Stimulated activated CD8-positive, alpha-beta memory T cell treated with anti-CD3 and anti-CD28 coated beads, Interleukin-12 subunit alpha, Interleukin-12 subunit beta, amount 100 ng/mL, for 24 hours (primary cell): ENCODE data around the gene PRR5L.

Experiments used
- DNase-seq: peaks from one replicate; pipeline ENCODE4 v3.0.0-alpha.2; 2020; ENCODE audit errors: extremely low read depth

PRR5L gene

GRCh38 chr11:36436064-36436463 is 140.0 kb downstream of the PRR5L start:
- no peak for DNase-seq

GRCh38 chr11:36436589-36436988 is 140.5 kb downstream of the PRR5L start:
- DNase-seq = no peak

GRCh38 chr11:36437413-36437812 is 141.3 kb downstream of the PRR5L start:
- no peak for DNase-seq

- DNase-seq = no peak
Measured at GRCh38 chr11:36438126-36438525, 142.0 kb downstream of the PRR5L start.

GRCh38 chr11:36441610-36442208 is 145.6 kb downstream of the PRR5L start:
- no peak for DNase-seq

GRCh38 chr11:36443661-36444060 is 147.6 kb downstream of the PRR5L start:
- no peak for DNase-seq

- no peak for DNase-seq
Measured at GRCh38 chr11:36446135-36446534, 150.0 kb downstream of the PRR5L start.

GRCh38 chr11:36447514-36447913 is 151.4 kb downstream of the PRR5L start:
- DNase-seq = no peak

- no peak for DNase-seq
Measured at GRCh38 chr11:36447947-36448346, 151.9 kb downstream of the PRR5L start.

GRCh38 chr11:36449561-36450096 is 153.5 kb downstream of the PRR5L start:
- no peak for DNase-seq

GRCh38 chr11:36450110-36450572 is 154.1 kb downstream of the PRR5L start:
- no peak for DNase-seq

- DNase-seq = no peak
Measured at GRCh38 chr11:36451045-36451444, 155.0 kb downstream of the PRR5L start.

GRCh38 chr11:36451681-36452080 is 155.6 kb downstream of the PRR5L start:
- no peak for DNase-seq

GRCh38 chr11:36452236-36452940 is 156.3 kb downstream of the PRR5L start:
- no peak for DNase-seq

- no peak for DNase-seq
Measured at GRCh38 chr11:36452961-36453360, 156.9 kb downstream of the PRR5L start.

GRCh38 chr11:36453678-36454077 is 157.6 kb downstream of the PRR5L start:
- no peak for DNase-seq

- no peak for DNase-seq
Measured at GRCh38 chr11:36454551-36454940, 158.5 kb downstream of the PRR5L start.

- no peak for DNase-seq
Measured at GRCh38 chr11:36454941-36455631, 159.0 kb downstream of the PRR5L start.

- no peak for DNase-seq
Measured at GRCh38 chr11:36455658-36456111, 159.6 kb downstream of the PRR5L start.

GRCh38 chr11:36456156-36456555 is 160.1 kb downstream of the PRR5L start:
- no peak for DNase-seq

- no peak for DNase-seq
Measured at GRCh38 chr11:36458129-36458915, 162.2 kb downstream of the PRR5L start.

GRCh38 chr11:36459046-36459445 is 163.0 kb downstream of the PRR5L start:
- no peak for DNase-seq
